Nephron (organoid): ENCODE measurements around the gene TICRR.

Experiments
- H3K27ac Mint-ChIP-seq, 3 experiments: 2 replicates each; pipeline ENCODE4 v1.8.0; 2020; ENCODE audit warnings: mixed read lengths in 3 of 3, mild to moderate bottlenecking in 2 of 3, moderate library complexity in 1 of 3
- H3K27me3 Mint-ChIP-seq: 2 replicates; pipeline ENCODE4 v1.8.0; 2021; ENCODE audit warnings: low read depth, mild to moderate bottlenecking, moderate library complexity, mixed read lengths
- H3K36me3 Mint-ChIP-seq: 2 replicates; pipeline ENCODE4 v1.8.0; 2020; ENCODE audit warnings: low read depth, mixed read lengths
- H3K4me1 Mint-ChIP-seq: 2 replicates; pipeline ENCODE4 v1.8.0; 2020; ENCODE audit warnings: mixed read lengths
- H3K4me3 Mint-ChIP-seq, 3 experiments: 2 replicates each; pipeline ENCODE4 v1.8.0; 2020; ENCODE audit warnings: mild to moderate bottlenecking in 3 of 3, mixed read lengths in 3 of 3, moderate library complexity in 2 of 3
- H3K9me3 Mint-ChIP-seq: 2 replicates; pipeline ENCODE4 v1.8.0; 2020; ENCODE audit warnings: mixed read lengths
- TF ChIP-seq, protein P1 (sequence below), 3 experiments: fragments of 200-600 bp; sonication (generic); IDR thresholded peaks; one replicate each; pipeline ENCODE4 v1.5.0; 2021; ENCODE audit warnings: antibody characterized with exemption in 3 of 3; ENCODE audit not compliant: unreplicated experiment in 3 of 3

TICRR gene

DNA sequence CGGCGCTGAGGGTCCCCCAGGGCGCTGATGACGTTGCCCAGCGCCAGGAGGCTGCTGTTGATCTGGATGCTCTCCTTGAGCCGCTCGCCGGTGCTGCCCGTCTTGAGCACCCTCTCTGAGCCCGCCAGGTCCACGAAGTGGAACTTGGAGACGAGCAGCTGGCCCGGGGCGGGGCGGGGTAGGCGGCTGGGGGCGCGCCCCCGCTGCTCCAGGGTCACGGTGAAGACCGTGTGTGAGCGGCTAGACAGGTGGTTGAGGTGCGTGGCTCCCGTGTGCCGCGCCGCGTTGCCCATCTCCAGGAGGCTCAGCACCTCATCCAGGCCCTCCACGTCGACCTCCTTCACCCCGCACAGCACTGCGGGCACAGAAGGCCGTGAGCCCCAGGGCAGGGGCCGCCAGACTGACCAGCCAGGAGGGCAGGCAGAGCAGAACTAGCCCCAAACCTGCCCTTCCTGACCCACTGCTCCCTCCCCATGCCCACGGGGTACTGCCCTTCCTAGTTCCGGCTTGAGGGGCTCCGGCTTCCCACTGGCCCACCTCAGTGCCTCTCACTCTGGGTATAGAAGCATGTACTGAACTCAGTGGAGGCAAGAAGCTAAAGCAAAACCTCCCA lies 73.8 kb downstream of the TICRR start:
- H3K27ac Mint-ChIP-seq: no peak overlapping the region
- no peaks in the 10 kb centered on the region for H3K27me3 Mint-ChIP-seq
- no peak overlapping the region for H3K4me3 Mint-ChIP-seq
- H3K9me3 Mint-ChIP-seq: no peaks in the 10 kb centered on the region
- TF ChIP-seq, protein P1, sequence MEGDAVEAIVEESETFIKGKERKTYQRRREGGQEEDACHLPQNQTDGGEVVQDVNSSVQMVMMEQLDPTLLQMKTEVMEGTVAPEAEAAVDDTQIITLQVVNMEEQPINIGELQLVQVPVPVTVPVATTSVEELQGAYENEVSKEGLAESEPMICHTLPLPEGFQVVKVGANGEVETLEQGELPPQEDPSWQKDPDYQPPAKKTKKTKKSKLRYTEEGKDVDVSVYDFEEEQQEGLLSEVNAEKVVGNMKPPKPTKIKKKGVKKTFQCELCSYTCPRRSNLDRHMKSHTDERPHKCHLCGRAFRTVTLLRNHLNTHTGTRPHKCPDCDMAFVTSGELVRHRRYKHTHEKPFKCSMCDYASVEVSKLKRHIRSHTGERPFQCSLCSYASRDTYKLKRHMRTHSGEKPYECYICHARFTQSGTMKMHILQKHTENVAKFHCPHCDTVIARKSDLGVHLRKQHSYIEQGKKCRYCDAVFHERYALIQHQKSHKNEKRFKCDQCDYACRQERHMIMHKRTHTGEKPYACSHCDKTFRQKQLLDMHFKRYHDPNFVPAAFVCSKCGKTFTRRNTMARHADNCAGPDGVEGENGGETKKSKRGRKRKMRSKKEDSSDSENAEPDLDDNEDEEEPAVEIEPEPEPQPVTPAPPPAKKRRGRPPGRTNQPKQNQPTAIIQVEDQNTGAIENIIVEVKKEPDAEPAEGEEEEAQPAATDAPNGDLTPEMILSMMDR (IDR thresholded peaks at IDR 0.05; ENCODE audit: unreplicated experiment in 3 of 3): no peak
- peaks cover 6% of the 10 kb centered on the region for H3K4me1 Mint-ChIP-seq
- peaks cover 31% of the 10 kb centered on the region for H3K36me3 Mint-ChIP-seq

DNA sequence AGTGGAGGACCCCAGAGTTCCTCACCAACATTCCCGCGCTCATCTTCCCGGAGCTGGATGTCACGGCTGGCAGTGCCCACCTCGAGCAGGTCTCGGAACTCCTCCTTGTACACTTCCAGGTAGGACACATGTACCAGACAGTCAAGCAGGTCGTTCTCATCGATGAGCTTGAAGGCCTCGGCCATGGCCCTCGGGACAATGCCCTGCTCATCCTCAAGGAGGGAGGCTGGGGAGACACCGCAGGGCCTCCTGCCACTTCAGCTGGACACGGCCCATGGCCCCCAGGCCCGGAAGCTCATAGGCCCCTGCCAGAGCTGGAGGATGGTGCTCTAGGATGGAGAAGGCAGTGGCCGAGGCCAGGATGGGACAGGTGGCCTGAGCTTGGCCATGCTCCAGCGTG lies 74.4 kb downstream of the TICRR start:
- no peak overlapping the region for H3K27ac Mint-ChIP-seq
- TF ChIP-seq, protein P1 (IDR thresholded peaks at IDR 0.05; ENCODE audit: unreplicated experiment in 3 of 3): no peak
- H3K4me1 Mint-ChIP-seq: peaks cover 12% of the 10 kb centered on the region
- H3K9me3 Mint-ChIP-seq: no peaks in the 10 kb centered on the region
- no peaks in the 10 kb centered on the region for H3K27me3 Mint-ChIP-seq
- no peak overlapping the region for H3K4me3 Mint-ChIP-seq
- H3K36me3 Mint-ChIP-seq: peaks cover 27% of the 10 kb centered on the region

DNA sequence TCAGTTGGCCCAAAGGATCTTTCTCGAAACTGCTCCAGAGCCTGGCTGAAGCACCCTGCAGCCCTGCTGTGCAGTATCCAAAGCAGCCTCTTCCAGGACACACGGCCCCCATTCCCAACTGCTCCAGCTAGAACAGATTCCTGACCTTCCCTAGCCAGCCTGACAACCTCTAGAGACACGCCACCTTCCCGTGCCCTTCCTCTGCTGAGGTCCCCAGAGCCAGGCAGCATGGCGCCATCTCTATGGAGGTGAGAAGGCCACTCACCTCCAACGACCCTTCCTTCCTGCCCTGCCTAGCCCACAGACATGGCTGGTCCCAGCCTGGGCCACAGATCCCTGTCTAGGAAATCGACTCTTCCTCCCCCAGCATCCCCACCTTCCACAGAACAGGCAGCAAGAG lies 76.9 kb downstream of the TICRR start:
- TF ChIP-seq, protein P1 (IDR thresholded peaks at IDR 0.05; ENCODE audit: unreplicated experiment in 3 of 3): no peak
- peaks cover 19% of the 10 kb centered on the region for H3K4me1 Mint-ChIP-seq
- H3K27ac Mint-ChIP-seq: no peak overlapping the region
- H3K9me3 Mint-ChIP-seq: no peaks in the 10 kb centered on the region
- no peaks in the 10 kb centered on the region for H3K27me3 Mint-ChIP-seq
- peaks cover 18% of the 10 kb centered on the region for H3K36me3 Mint-ChIP-seq
- H3K4me3 Mint-ChIP-seq: peak overlapping the region; percentile 28 to 61 (median 45)

DNA sequence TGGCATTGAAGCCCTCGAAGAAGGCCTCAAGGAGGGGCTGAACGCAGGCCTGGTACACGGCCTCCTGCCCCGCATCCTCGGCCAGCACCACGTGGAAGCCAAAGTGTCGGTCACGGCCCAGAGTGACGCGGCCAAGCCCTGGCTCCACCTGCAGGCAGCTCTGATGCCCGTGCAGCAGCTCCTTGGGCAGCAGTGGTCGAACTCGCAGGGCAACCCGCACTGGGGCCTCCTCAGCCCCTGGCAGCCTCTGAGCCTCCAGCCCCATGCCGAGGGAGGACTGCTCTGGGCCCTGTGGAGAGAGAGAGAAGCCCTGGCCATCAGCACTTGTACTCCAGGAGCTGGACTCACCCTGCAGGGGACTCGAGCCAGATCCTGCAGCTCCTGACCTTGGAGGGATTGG lies 77.4 kb downstream of the TICRR start:
- Mint-ChIP-seq H3K36me3 (peaks cover 15% of the 10 kb centered on the region), H3K27me3 (no peaks in the 10 kb centered on the region), H3K4me1 (peaks cover 19% of the 10 kb centered on the region), H3K27ac (no peak overlapping the region), H3K4me3 (peak overlapping the region in 2 of 3 experiments; percentile 45 to 61), H3K9me3 (no peaks in the 10 kb centered on the region)
- TF ChIP-seq, protein P1 (IDR thresholded peaks at IDR 0.05; ENCODE audit: unreplicated experiment in 3 of 3): no peak

DNA sequence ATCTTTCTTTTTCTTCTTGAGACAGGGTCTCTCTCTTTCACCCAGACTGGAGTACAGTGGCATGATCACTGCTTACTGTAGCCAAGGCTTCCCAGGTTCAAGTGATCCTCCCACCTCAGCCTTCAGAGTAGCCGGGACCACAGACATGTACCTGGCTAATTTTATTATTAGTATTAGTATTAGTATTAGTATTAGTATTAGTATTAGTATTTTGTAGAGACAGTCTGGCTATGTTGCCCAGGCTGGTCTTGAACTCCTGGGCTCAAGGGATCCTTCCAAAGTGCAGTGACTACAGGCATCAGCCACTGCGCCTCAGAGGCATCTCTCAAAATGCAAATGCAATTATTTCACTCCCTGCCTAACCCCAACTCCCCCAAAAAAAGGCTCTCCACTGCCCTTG lies 78.3 kb downstream of the TICRR start:
- Mint-ChIP-seq H3K27ac (no peak overlapping the region), H3K36me3 (peaks cover 15% of the 10 kb centered on the region), H3K9me3 (no peaks in the 10 kb centered on the region), H3K4me3 (peak overlapping the region; percentile 75 to 88 (median 86)), H3K27me3 (peaks cover 4% of the 10 kb centered on the region), H3K4me1 (peaks cover 19% of the 10 kb centered on the region)
- TF ChIP-seq, protein P1 (IDR thresholded peaks at IDR 0.05; ENCODE audit: unreplicated experiment in 3 of 3): no peak

DNA sequence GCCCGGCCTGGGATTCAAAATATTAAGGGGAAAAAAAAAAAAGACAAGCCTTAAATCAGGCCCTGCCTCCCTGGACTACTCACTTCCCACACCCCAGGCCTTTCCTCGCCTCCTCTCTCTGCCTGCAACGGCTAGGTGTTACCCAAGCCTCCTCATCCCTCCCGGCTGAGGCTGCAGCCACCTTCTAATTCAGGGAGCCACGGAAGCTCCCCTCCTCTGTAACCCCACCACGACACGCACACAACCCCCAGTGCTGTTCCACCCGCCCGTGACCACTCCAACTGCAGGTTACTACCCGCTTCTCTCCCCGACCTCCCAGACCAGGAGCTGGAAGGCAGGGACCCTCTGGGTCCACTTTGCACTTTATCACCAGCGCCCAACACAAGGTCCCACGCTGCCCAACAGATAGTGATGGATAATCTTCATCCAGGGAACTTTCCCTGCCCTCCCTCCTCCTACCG lies 79.1 kb downstream of the TICRR start:
- H3K4me1 Mint-ChIP-seq: peaks cover 19% of the 10 kb centered on the region
- peaks cover 15% of the 10 kb centered on the region for H3K36me3 Mint-ChIP-seq
- no peak overlapping the region for H3K27ac Mint-ChIP-seq
- peak overlapping the region; percentile 87 to 89 (median 88) for H3K4me3 Mint-ChIP-seq
- H3K9me3 Mint-ChIP-seq: no peaks in the 10 kb centered on the region
- TF ChIP-seq, protein P1 (IDR thresholded peaks at IDR 0.05; ENCODE audit: unreplicated experiment in 3 of 3): no peak
- H3K27me3 Mint-ChIP-seq: peaks cover 4% of the 10 kb centered on the region
